Measurements from ENCODE around the gene CHAT.

The CHAT gene

DNA sequence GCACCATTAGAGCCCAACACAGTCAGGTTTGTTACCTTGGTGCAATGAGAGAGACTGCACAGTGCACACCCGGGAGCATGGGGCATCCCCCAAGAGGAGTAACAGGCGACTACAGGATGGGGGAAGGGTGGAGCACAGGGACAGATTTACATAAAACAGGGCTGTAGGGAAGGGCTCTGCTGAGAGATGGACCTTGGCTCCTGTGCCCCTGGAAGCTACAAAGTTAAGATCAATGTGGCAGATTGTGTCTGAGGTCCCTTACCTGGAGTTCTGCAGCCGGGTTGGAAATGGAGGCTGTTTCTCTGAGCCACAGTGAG, 17.4 kb upstream of the CHAT start:
- TF ChIP-seq, protein P1, sequence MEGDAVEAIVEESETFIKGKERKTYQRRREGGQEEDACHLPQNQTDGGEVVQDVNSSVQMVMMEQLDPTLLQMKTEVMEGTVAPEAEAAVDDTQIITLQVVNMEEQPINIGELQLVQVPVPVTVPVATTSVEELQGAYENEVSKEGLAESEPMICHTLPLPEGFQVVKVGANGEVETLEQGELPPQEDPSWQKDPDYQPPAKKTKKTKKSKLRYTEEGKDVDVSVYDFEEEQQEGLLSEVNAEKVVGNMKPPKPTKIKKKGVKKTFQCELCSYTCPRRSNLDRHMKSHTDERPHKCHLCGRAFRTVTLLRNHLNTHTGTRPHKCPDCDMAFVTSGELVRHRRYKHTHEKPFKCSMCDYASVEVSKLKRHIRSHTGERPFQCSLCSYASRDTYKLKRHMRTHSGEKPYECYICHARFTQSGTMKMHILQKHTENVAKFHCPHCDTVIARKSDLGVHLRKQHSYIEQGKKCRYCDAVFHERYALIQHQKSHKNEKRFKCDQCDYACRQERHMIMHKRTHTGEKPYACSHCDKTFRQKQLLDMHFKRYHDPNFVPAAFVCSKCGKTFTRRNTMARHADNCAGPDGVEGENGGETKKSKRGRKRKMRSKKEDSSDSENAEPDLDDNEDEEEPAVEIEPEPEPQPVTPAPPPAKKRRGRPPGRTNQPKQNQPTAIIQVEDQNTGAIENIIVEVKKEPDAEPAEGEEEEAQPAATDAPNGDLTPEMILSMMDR (IDR thresholded peaks at IDR 0.05; ENCODE audit: insufficient read depth, missing control alignments), result no peak
- FAIRE-seq, result no peak
- DNase-seq (ENCODE audit: insufficient read length, low spot score), result no peak

DNA sequence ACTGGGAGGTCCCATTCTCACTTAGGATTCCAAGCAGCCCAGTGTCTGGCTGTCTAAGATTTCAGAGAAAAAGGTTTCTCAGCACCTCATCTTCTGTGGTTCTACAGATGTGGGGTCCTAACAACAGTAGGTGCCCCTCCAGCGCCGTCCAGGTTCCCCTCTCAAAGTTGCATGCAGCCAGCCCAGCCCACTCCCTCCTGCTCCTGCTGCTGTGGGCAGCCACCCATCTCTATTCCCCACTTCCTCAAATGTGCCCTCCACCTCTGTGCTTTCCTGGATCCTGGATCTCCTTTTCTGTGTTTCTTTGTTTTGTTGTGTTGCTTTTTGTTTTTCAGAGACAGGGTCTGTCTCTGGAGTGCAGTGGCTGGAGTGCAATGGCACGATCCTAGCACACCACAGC, 17.0 kb upstream of the CHAT start:
- TF ChIP-seq, protein P1 (IDR thresholded peaks at IDR 0.05; ENCODE audit: insufficient read depth, missing control alignments), result no peak
- no peak for FAIRE-seq
- DNase-seq (ENCODE audit: insufficient read length, low spot score), result no peak

DNA sequence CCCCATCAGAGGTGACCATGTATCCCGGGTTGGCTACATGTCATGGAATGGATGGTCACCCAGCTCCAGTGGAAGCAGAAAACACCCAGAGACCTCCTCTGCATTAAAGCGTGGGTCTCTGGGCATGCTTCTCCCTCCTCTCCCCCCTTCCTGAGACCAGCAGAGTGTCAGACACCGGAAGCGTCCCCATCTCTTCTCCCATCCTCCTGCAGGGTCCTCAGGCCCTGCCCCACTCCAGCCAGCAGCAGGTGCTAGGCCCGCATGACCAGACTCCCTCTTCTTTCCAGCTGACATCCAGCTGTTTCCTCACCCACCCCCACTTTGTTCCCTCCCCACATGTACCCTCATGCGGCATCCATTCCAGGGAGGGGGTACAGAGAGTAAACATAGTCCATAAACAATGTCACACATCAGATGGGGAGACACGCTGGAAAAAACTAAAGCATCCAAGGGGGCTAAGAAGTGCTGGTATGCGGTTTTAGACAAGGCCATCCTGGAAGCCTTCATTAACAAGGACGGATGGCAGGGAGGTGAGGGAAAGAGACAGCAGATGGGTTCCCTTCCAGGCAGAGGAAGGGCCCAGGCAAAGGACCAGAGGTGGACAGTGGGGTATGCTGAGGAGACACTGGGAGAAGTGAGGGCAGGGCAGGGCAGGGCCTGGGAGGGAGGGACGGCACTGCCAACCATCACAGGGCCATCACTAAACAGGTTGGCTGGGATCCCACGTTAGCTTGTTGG, 16.2 kb upstream of the CHAT start:
- no peak for DNase-seq (ENCODE audit: insufficient read length, low spot score)
- TF ChIP-seq, protein P1 (IDR thresholded peaks at IDR 0.05; ENCODE audit: insufficient read depth, missing control alignments), result no peak
- no peak for FAIRE-seq

DNA sequence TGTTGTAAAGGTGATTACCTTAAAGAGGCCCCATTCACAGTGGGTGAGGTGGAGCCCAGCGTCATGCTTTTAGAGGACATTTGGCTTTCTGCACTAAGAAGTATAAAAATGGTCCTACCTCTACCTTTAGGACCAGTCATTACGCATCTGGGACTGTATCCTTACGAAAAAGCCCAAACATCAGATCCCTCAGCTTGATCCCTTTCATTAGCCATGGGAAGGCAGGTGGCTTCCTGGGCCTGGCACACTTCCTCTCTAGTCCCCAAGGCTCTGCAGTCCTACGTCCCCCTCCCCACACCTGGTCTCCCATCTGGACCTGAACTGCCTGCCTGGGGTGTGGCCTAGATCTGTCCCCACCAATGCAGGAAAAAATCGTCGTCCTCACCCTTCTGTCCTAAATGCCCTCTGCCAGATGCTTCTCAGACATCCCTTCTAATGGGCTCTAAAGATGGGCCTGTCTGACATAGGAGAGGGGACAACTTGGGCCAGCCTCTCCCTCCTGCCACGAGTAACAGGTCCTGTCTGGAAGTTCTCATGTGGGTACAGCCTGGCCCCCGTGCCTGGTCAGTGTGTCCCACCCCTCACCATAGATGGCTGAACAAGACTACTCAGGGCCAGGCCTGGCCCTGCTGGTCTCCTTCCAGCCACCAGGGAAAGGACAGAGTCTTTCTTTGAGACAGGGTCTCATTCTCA, 15.5 kb upstream of the CHAT start:
- DNase-seq (ENCODE audit: insufficient read length, low spot score) (no peak), FAIRE-seq (no peak)
- TF ChIP-seq, protein P1 (IDR thresholded peaks at IDR 0.05; ENCODE audit: insufficient read depth, missing control alignments), result no peak

DNA sequence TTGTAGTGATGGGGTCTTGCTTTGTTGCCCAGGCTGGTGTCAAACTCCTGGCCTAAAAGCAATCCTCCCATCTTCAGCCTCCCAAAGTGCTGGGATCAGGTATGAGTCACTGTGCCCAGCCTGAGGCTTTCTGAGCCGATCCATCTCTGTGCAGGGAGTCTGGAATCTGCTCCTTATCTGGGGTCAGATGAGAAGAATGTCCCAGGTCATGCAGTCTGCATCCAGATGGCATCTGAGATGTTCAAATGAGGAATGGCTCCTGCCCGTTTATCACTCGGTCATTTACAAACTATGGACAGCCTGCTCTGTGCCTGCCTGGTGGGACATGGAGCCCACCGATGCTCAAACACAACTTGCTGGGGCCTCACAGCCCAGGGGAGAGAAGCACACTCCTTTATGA, 14.9 kb upstream of the CHAT start:
- FAIRE-seq, result no peak
- DNase-seq (ENCODE audit: insufficient read length, low spot score), result no peak
- TF ChIP-seq, protein P1 (IDR thresholded peaks at IDR 0.05; ENCODE audit: insufficient read depth, missing control alignments), result no peak

DNA sequence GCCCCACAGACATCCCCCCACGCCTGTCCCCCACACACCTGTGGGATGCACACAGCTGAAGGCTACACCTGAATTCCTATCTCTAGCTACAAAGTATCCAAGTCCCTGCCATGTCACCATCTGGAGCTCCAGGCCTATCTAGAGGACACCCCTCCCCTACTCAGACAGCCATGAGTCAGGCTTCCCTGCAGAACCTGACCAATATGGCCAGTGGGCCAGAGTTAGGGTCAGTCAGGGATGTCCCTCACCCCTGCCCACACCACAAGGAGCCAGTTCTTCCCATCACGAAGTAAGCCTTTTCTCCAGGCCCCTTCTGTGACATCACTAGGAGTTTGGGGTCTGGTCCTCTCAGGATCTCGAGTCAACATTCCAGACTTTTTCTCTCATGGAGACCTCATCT, 14.3 kb upstream of the CHAT start:
- DNase-seq (ENCODE audit: insufficient read length, low spot score) (no peak), FAIRE-seq (no peak)
- TF ChIP-seq, protein P1 (IDR thresholded peaks at IDR 0.05; ENCODE audit: insufficient read depth, missing control alignments), result no peak

DNA sequence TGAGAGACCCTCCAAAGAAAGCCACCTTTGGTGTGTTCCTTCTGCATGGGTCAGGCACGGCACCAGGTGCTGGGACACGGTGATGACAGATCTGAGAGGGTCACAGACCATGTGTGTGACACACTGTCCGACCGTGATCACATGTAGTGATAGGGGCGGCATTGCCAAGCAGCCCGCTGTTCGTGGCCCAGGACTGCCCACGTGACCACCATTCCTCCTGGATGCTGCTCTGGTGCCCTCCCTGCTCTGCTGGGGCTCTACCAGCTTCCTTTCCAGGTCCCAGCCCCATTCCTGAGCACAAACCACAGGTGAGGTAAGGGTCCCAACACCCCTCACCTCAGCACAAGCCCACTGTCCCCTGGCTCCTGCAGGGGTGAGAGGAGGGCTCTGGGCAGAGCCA, 13.8 kb upstream of the CHAT start:
- TF ChIP-seq, protein P1 (IDR thresholded peaks at IDR 0.05; ENCODE audit: insufficient read depth, missing control alignments), result no peak
- no peak for DNase-seq (ENCODE audit: insufficient read length, low spot score)
- FAIRE-seq, result no peak

Data from D721Med (cell line).